Measurements from ENCODE around the gene GUCA2B.

The GUCA2B gene

DNA sequence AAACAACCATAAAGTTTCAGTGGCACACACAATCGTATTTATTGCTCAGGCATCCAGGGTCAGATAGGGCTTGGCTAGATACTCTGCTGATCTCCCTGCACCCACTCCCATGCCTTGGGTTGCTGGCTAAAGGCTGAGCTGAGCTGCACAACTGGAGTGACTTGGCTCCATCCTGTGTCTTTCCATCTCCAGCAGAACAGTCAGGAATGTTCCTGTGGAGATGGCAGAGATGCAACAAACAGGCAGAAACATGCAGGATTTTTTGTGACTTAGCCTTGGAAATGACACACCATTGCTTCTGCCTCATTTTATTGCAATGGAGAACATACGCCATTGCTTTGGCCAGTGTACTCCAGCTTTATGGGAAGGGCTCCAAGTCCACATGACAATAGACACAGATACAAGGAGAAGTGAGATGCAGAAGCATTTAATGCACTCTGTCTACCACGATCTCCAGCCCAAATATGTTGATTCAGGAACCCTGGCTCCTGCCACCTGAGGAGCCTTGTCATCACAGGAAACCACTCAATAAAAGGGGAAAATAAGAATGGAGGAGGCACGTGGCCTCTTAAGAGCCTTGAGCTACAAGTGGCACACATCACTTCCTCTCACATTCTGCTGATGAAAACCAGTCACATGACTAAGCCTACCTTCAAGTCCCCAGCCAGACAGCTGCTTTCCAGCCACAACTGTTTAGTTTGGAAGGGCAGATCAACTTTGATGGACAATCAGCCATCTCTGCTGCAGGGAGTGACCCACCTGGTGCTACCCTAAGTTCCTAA is 10.1 kb upstream of the GUCA2B start:
- no peak for DNase-seq (ENCODE audit: low spot score)

- DNase-seq (ENCODE audit: low spot score): no peak
These were observed 9.1 kb upstream of the GUCA2B start for GRCh38 chr1:42143896-42144710.

GRCh38 chr1:42144711-42145388 is 8.4 kb upstream of the GUCA2B start:
- no peak for DNase-seq (ENCODE audit: low spot score)

DNA sequence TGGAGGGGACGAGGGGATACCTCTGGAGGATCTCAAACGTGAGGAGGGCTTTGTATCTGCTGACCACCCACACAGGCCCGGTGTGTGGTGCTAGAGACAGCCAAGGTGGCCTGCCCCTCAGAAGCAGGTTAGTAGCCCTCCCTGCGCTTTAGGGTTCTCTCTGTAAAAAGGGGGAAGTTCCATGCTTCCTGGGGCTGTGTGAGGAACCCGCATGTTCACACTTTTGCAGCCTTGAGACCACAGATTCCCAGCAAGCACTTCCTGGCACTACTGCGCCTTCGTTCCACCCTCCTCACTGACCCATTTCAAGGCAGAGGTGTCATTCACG is 7.9 kb upstream of the GUCA2B start:
- DNase-seq (ENCODE audit: low spot score): no peak

DNA sequence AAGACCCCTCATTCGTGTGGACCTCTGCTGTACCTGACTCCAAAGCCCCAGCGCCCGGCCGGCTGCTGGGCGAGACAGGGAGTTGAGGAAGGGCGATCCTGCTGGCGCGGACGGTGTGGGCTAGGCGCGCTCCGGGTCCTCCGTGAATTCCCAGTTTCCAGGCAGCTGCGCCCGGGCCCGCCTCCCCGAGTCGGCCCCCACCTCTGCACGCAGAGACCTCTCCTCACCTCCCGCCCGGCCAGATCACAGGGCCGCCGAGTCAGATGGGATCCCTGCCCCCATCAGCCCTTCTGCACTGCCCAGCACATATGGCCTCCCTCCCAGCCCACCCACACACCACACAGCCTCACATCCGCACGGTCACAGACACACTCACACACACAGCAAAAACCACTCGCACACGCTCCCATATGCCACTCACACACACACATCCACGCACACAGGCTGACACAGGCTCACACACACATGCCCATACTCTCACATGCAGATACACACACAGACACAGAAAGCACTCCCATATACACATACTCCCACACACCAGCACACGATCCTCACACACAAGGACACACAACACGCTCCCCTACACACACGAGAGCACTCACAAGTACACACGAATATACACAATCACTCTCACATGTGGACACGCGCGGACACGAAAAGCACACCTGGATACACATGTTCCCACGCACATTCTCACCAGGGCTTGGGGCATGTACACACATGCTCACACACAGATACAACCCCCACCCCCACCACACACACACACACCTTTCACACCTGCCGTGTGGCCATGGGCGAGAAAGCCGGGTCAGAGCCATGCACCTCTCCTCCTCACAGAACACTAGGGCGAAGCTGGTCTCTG is 7.2 kb upstream of the GUCA2B start:
- DNase-seq (ENCODE audit: low spot score): no peak

GRCh38 chr1:42146626-42147320 is 6.4 kb upstream of the GUCA2B start:
- peak; percentile 78 for DNase-seq (ENCODE audit: low spot score)

DNA sequence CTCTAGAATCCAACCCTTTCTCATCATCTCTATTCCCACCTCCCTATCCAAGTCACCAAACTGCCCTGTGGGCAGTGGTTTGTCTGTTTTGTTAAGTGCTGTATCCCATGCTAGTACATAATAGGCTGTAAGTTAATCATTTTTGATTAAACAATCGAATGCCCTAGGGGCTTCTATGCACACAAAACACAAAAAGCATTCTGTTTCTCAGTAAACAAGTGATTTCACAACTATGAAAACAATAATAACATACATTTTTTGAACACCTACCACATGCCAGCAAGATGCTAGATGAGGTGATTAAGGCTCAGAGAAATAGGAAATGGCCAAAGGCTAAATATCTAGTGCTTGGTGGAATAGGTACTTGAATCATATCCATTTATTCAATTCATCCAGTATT is 5.0 kb upstream of the GUCA2B start:
- no peak for DNase-seq (ENCODE audit: low spot score)

GRCh38 chr1:42150651-42151050 is 2.6 kb upstream of the GUCA2B start:
- no peak for DNase-seq (ENCODE audit: low spot score)

DNA sequence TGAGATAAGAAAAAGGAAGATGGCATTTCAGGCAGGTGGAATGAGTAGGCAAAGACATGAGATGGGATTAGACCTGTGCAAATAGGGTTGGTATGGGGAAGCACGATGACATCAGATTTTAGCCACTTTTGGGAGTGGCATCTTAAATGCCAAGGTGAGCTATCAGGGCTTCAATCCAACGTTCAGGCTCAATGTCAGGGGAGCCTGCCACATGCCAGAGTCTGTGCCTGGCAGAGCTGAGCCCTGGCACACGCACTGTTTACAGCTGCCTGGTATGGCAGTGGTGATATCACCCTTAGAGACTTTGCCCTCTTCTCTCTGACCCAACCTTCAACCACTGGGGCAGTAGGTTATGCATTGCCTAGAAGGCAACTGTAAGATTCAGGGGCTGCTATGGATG is 1.1 kb upstream of the GUCA2B start:
- DNase-seq (ENCODE audit: low spot score): no peak

DNA sequence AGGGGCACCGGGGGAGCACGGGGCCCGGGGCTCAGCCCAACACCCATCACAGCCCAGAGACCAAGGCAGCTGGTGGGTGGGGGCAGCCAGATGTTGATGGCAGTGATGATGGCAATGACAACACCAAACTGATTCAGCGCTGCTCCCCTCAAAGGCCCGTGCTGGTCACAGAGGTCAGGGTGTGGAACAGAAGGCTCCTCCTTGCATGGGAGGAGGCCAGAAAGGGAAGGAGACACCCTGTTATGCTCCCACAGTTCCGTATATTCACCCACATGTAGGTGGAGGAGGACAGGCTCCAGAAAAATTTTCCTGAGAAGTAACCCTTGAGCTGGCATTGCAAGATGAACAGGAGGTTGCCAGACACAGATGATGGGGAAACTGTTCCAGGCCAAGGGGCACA is 414 bp downstream of the GUCA2B start:
- no peak for DNase-seq (ENCODE audit: low spot score)

DNA sequence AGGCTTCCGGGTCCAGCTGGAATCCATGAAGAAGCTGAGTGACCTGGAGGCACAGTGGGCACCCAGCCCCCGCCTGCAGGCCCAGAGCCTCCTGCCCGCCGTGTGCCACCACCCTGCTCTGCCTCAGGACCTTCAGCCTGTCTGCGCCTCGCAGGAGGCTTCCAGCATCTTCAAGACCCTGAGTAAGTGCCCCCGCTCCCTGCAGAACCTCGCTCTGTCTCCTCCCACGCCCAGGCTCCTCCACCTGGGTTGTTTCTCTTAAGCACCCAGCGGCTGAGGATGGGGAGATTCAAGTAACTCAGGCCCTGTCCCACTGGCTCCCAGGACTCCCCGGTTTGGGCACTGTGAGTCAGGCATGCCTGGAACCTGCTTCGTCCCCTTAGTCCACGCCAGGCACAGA is 1.5 kb downstream of the GUCA2B start:
- DNase-seq (ENCODE audit: low spot score): no peak

DNA sequence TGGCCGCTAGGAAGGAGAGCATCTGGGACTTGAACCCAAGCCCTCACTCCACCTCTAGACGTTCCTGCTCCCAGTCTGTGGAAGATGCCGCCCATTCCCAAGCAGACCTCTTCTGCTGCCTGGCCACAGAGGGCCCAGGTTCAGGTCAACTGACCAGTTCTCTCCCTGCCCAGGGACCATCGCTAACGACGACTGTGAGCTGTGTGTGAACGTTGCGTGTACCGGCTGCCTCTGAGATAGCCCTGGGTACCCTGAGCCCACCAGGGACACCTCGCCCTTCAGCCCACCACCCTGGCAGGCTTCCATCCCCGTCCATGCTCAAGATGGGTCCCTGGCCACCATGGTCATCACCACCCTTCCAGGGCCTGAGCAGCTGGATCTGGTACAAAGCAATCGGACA is 2.2 kb downstream of the GUCA2B start:
- no peak for DNase-seq (ENCODE audit: low spot score)

DNA sequence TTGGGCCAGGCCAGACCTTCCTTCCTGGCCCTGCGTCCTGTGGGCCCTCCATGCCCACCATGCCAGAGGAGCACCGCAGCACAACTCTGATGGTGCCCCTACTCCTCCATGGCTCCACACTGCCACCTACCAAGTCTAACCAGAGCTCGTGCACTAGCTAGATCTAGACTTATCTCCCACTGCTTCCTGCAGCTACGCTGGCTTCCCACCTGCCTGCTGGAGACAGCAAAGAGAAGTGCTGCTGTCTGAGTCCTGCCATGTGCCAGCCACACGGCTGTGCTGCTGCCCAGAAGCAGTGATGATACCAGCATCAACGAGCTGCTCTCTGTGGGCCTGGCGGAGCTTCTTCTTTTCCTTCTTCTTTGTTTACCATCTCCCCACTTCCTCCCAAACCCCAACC is 4.5 kb downstream of the GUCA2B start:
- DNase-seq (ENCODE audit: low spot score): no peak

GRCh38 chr1:42158189-42158588 is 5.0 kb downstream of the GUCA2B start:
- DNase-seq (ENCODE audit: low spot score): no peak

DNA sequence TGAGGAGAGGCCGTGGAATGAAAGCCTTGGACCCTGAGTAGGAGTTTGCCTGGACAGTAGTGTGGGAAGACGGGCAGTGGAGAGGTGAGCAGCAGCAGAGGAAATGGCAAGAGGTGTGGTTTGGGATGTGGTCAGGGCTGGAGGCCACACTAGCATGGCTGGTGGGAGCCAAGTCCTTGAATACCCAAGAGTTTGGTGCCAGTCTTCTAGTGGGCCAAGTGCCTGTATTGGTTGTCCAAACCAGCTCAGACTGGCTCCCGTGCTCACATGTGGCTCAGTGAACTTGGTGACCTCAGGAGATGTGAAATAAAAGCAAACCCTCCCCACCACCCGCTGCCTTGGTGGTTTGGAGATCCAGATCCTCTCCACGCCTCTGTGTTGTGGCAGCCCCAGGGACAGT is 9.0 kb downstream of the GUCA2B start:
- DNase-seq (ENCODE audit: low spot score): no peak

DNA sequence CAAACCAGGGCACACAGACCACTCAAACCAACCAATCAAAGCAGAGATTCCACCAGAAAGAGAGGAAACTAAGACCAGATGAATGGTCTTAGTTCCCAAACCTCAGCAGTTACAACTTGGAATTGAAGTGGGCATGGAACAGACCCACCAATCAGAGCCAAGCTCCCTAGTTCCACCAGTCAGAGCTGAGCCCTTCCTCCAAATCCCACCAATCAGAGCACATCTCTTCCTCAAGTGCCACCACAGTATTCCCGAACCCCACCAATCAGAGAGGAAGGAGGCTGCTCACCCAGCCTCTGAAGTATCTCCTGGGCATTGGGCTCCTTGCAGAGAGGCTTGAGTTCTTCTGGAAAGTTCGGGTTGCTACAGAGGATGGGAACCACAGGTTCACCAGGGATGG is 9.9 kb downstream of the GUCA2B start:
- no peak for DNase-seq (ENCODE audit: low spot score)

- DNase-seq (ENCODE audit: low spot score): no peak
These were observed 10.6 kb downstream of the GUCA2B start for GRCh38 chr1:42163536-42164503.

DNA sequence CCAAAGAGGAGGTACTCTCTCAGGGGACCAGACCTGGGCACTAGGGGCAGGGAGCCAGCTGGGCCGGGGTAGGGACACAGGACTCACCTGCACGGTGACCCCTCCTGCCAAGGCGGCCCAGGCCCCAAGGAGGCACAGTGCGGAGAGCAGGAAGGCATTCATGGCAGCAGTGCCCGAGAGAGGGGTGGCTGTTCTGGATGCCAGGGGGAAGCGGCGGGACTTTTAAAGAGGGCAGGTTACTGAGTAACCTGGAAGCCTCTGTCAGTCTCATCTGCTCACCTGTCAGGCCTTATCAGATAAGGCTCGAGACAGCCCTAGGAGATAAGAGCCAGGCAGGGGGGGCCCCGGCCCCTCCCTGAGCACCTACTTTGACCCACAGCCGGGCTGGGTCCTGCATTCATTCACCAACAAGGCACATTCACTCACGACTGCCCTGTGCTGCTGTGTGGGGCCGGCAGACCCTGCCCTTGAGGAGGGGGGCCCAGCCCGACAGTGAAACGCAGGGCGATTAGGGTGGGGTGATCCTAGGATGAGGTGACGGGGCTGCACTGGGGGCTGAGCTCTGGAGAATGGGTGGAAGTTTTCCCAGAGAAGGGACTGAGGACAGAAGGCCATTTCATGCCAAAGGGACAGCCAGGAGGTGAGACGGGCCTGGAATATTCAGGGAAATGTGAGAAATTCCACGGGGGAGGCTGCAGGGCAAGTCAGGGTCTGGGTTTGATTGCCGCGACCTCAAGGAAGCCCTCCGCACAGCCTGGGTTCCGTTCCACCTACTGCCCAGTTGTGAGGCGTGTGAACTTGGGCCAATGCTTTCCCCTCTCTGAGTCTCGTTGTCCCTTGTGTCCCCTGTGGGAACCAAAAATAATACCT is 11.6 kb downstream of the GUCA2B start, which contains the start of gene GUCA2A:
Gene GUCA2A, minus strand, starts transcription at position 195 of the 870 bp plus-strand sequence. Its CDS starts 33 bp downstream, at position 162.
- DNase-seq (ENCODE audit: low spot score): no peak
